Astrocyte of the spinal cord (primary cell): ENCODE results near the gene C6orf120.
A peak's percentile ranks its signal among the peaks of the same experiment; 100 is the strongest.

Experiments
- DNase-seq: peaks from one replicate; pipeline ENCODE4 v3.0.0; 2011; ENCODE audit warnings: low read depth, low spot score
- H3K4me3 ChIP-seq: 2 replicates; pipeline ENCODE4 v1.5.1; 2011; ENCODE audit warnings: low read depth, mild to moderate bottlenecking, low read length, moderate library complexity
- CTCF ChIP-seq: IDR thresholded peaks from 2 replicates; pipeline ENCODE4 v1.5.1; 2012; ENCODE audit warnings: low read depth, mild to moderate bottlenecking, low read length, inconsistent platforms
- in situ Hi-C: cut with HindIII; loops from 2 replicates; pipeline ENCODE4 v1.10.0; 2017; ENCODE audit warnings: low sequenced_read_pairs

Gene C6orf120

GRCh38 chr6:169722362-169723199 lies 20.7 kb downstream of the C6orf120 start:
- peak; percentile 86 for DNase-seq
- TF ChIP-seq CTCF, result no peak
- in situ Hi-C loops, result no loop called here
- H3K4me3 ChIP-seq, result peak overlapping the region; percentile 72

- H3K4me3 ChIP-seq, result peak overlapping the region; percentile 72
- peak; percentile 61 for DNase-seq
- in situ Hi-C loops, result no loop called here
- TF ChIP-seq CTCF, result no peak
These were observed 21.4 kb downstream of the C6orf120 start for GRCh38 chr6:169723200-169723909.

- DNase-seq, result no peak
- in situ Hi-C loops, result no loop called here
- TF ChIP-seq CTCF, result no peak
- peak overlapping the region; percentile 36 for H3K4me3 ChIP-seq
These were observed 22.1 kb downstream of the C6orf120 start for GRCh38 chr6:169723991-169724493.

GRCh38 chr6:169724494-169725124 lies 22.7 kb downstream of the C6orf120 start, which contains the start of gene PHF10:
PHF10 (minus strand) TSS chr6:169724500; CDS start chr6:169723931, 569 bp downstream.
- DNase-seq, result no peak
- peak within 1 kb of the TSS; percentile 72 for H3K4me3 ChIP-seq
- no peak for TF ChIP-seq CTCF
- in situ Hi-C loops, result no loop called here

GRCh38 chr6:169725125-169726048 lies 23.5 kb downstream of the C6orf120 start:
- peak; percentile 78 for DNase-seq
- H3K4me3 ChIP-seq, result peak overlapping the region; percentile 47
- no peak for TF ChIP-seq CTCF
- in situ Hi-C loops, result no loop called here
